GM12878 (cell line): Measurements from ENCODE around the gene RAB7B. TPM values are rescaled to one million over a fixed set of nuclear protein-coding genes. Genes with fewer than 3 reads are reported as not detected.

Experiments used
- NFYA ChIP-seq: IDR thresholded peaks from 2 replicates; pipeline ENCODE4 v1.6.1; 2011; ENCODE audit warnings: low read depth, mild to moderate bottlenecking, low read length, improper control_type of control experiment, borderline replicate concordance
- NR2F1 ChIP-seq: fragments of 450-650 bp; conservative IDR thresholded peaks from 2 replicates; pipeline ENCODE4 v1.6.1; 2017; ENCODE audit warnings: mild to moderate bottlenecking
- RAD51 ChIP-seq: fragments of 450-650 bp; IDR thresholded peaks from 2 replicates; pipeline ENCODE4 v1.6.1; 2016; ENCODE audit warnings: moderate library complexity, mild to moderate bottlenecking, inconsistent platforms
- SMARCA5 ChIP-seq: fragments of 450-650 bp; IDR thresholded peaks from 2 replicates; pipeline ENCODE4 v1.6.1; 2017; ENCODE audit warnings: mild to moderate bottlenecking
- SPI1 ChIP-seq: IDR thresholded peaks from 2 replicates; pipeline ENCODE4 v1.6.1; 2011; ENCODE audit warnings: low read depth, mild to moderate bottlenecking, low read length, moderate library complexity, borderline replicate concordance; ENCODE audit not compliant: insufficient read depth
- ZNF384 ChIP-seq: IDR thresholded peaks from 2 replicates; pipeline ENCODE4 v1.6.1; 2012; ENCODE audit warnings: low read depth, mild to moderate bottlenecking, low read length, improper control_type of control experiment, borderline replicate concordance
- polyA plus RNA-seq, 11 experiments: library from polyadenylated mRNA; depleted of rRNA in 4 of 11; unstranded in 6 of 11; stranded (reverse) in 5 of 11; fragments of >200 nt; fragmentation: Nextera tagmentation in 4 of 11; fragmentation: Illumina TruSeq in 1 of 11; extraction: Ambion mirVana in 4 of 11; extraction: Trizol in 1 of 11; gene quantifications; 1 replicate in 1 of 11; 2 replicates in 10 of 11; pipeline versions ENCODE4 v1.2.1 to v1.2.3, GENCODE V29; 2011 to 2016; ENCODE audit warnings: inconsistent platforms in 2 of 11, missing spikeins in 2 of 11, low read depth in 1 of 11
- total RNA-seq, 4 experiments: library from RNA; depleted of rRNA in 3 of 4; stranded (reverse); fragments of >200 nt in 3 of 4; fragmentation: Illumina TruSeq in 1 of 4; extraction: Trizol in 1 of 4; gene quantifications; 2 replicates each; pipeline versions ENCODE4 v1.2.1 to v1.2.3, GENCODE V29; 2013 to 2021
- TF ChIP-seq, protein P1 (sequence below): fragments of 450-650 bp; IDR thresholded peaks from 2 replicates; pipeline ENCODE4 v1.6.1; 2018; ENCODE audit warnings: mild to moderate bottlenecking, low read depth, moderate library complexity; ENCODE audit not compliant: partially characterized antibody
- TF ChIP-seq, protein P2 (sequence below): fragments of 450-650 bp; IDR thresholded peaks from 2 replicates; pipeline ENCODE4 v1.6.1; 2018; ENCODE audit warnings: borderline replicate concordance, mild to moderate bottlenecking; ENCODE audit not compliant: partially characterized antibody
- TF ChIP-seq, protein P3 (sequence below): fragments of 450-650 bp; IDR thresholded peaks from 2 replicates; pipeline ENCODE4 v1.6.1; 2016; ENCODE audit warnings: mild to moderate bottlenecking
- TF ChIP-seq, protein P4 (sequence below): fragments of 450-650 bp; IDR thresholded peaks from 2 replicates; pipeline ENCODE4 v1.6.1; 2017; ENCODE audit warnings: low read depth, mild to moderate bottlenecking, moderate library complexity

Gene RAB7B
- total and polyA plus RNA-seq, 10 of the 15 experiments (the other 5 are each of a cell fraction or from before 2014, with no cell fraction given), result 0.09 TPM; not detected in 9

DNA sequence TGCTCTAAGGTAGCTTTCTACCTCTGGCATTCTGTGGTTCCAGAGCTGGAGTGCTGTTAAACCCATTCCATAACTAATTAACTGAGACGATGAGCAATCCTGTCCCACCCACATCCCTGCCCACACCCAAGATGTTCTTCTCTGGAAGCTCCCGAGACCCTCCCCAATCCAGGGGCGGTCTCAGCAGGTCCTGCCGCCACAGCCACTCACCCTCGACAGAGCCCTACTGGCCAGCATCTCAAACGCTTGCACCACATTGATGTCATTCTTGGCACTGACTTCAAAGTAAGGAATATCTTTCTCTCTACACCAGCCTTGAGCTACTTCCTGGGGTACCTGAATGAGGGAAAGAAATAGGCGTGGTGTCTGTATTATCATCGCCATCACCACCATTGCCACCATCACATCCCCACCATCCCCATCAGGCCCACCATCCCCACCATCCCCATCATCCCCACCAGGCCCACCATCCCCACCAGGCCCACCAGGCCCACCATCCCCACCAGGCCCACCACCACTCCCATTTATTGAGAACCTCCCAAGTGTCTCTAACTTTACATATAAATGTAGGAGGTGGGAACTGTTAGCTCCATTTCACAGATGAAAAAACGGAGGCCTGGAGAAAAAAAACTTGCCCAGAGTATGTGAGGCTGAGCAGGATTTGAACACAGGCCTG lies 17.7 kb downstream of the RAB7B start (continued):
- TF ChIP-seq, protein P1, sequence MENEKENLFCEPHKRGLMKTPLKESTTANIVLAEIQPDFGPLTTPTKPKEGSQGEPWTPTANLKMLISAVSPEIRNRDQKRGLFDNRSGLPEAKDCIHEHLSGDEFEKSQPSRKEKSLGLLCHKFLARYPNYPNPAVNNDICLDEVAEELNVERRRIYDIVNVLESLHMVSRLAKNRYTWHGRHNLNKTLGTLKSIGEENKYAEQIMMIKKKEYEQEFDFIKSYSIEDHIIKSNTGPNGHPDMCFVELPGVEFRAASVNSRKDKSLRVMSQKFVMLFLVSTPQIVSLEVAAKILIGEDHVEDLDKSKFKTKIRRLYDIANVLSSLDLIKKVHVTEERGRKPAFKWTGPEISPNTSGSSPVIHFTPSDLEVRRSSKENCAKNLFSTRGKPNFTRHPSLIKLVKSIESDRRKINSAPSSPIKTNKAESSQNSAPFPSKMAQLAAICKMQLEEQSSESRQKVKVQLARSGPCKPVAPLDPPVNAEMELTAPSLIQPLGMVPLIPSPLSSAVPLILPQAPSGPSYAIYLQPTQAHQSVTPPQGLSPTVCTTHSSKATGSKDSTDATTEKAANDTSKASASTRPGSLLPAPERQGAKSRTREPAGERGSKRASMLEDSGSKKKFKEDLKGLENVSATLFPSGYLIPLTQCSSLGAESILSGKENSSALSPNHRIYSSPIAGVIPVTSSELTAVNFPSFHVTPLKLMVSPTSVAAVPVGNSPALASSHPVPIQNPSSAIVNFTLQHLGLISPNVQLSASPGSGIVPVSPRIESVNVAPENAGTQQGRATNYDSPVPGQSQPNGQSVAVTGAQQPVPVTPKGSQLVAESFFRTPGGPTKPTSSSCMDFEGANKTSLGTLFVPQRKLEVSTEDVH, result no peak
- TF ChIP-seq SMARCA5 (no peak), NFYA (no peak), NR2F1 (no peak), RAD51 (no peak), SPI1 (no peak), ZNF384 (no peak)
- TF ChIP-seq, protein P2, sequence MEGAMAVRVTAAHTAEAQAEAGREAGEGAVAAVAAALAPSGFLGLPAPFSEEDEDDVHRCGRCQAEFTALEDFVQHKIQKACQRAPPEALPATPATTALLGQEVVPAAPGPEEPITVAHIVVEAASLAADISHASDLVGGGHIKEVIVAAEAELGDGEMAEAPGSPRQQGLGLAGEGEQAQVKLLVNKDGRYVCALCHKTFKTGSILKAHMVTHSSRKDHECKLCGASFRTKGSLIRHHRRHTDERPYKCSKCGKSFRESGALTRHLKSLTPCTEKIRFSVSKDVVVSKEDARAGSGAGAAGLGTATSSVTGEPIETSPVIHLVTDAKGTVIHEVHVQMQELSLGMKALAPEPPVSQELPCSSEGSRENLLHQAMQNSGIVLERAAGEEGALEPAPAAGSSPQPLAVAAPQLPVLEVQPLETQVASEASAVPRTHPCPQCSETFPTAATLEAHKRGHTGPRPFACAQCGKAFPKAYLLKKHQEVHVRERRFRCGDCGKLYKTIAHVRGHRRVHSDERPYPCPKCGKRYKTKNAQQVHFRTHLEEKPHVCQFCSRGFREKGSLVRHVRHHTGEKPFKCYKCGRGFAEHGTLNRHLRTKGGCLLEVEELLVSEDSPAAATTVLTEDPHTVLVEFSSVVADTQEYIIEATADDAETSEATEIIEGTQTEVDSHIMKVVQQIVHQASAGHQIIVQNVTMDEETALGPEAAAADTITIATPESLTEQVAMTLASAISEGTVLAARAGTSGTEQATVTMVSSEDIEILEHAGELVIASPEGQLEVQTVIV, result no peak
- TF ChIP-seq, protein P3, sequence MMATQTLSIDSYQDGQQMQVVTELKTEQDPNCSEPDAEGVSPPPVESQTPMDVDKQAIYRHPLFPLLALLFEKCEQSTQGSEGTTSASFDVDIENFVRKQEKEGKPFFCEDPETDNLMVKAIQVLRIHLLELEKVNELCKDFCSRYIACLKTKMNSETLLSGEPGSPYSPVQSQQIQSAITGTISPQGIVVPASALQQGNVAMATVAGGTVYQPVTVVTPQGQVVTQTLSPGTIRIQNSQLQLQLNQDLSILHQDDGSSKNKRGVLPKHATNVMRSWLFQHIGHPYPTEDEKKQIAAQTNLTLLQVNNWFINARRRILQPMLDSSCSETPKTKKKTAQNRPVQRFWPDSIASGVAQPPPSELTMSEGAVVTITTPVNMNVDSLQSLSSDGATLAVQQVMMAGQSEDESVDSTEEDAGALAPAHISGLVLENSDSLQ, result no peak
- TF ChIP-seq, protein P4, sequence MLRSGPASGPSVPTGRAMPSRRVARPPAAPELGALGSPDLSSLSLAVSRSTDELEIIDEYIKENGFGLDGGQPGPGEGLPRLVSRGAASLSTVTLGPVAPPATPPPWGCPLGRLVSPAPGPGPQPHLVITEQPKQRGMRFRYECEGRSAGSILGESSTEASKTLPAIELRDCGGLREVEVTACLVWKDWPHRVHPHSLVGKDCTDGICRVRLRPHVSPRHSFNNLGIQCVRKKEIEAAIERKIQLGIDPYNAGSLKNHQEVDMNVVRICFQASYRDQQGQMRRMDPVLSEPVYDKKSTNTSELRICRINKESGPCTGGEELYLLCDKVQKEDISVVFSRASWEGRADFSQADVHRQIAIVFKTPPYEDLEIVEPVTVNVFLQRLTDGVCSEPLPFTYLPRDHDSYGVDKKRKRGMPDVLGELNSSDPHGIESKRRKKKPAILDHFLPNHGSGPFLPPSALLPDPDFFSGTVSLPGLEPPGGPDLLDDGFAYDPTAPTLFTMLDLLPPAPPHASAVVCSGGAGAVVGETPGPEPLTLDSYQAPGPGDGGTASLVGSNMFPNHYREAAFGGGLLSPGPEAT, result no peak
